Esophagus (tissue), 2 donors: ENCODE data around the gene SH3PXD2A. TPM values are rescaled to one million over a fixed set of nuclear protein-coding genes. Genes with fewer than 3 reads are reported as not detected.

Experiments
- H3K27ac ChIP-seq, 2 donors: one replicate each; pipeline ENCODE4 v1.5.1; 2013; ENCODE audit warnings: low read depth in 2 of 2, mild to moderate bottlenecking in 2 of 2, inconsistent platforms in 1 of 2, low read length in 1 of 2, moderate library complexity in 1 of 2
- H3K27me3 ChIP-seq, 2 donors: one replicate each; pipeline ENCODE4 v1.6.1; 2013; ENCODE audit warnings: low read length in 2 of 2, control low read depth in 1 of 2, mild to moderate bottlenecking in 1 of 2; ENCODE audit not compliant: insufficient read depth in 2 of 2, control insufficient read depth in 1 of 2
- H3K36me3 ChIP-seq, 2 donors: one replicate each; pipeline ENCODE4 v1.6.1; 2013; ENCODE audit warnings: low read length in 1 of 2; ENCODE audit not compliant: control insufficient read depth in 2 of 2, insufficient read depth in 2 of 2
- H3K4me1 ChIP-seq, 2 donors: one replicate each; pipeline ENCODE4 v1.6.1; 2013; ENCODE audit warnings: low read length in 1 of 2; ENCODE audit not compliant: control insufficient read depth in 2 of 2, insufficient read depth in 2 of 2
- H3K4me3 ChIP-seq, 2 donors: one replicate each; pipeline ENCODE4 v1.5.1; 2013; ENCODE audit warnings: low read length in 2 of 2, mild to moderate bottlenecking in 2 of 2, low read depth in 1 of 2, moderate library complexity in 1 of 2
- H3K9me3 ChIP-seq, 2 donors: one replicate each; pipeline ENCODE4 v1.6.1; 2013; ENCODE audit warnings: mild to moderate bottlenecking in 2 of 2, low read depth in 1 of 2, low read length in 1 of 2, moderate library complexity in 1 of 2; ENCODE audit not compliant: control insufficient read depth in 2 of 2, insufficient read depth in 1 of 2
- WGBS, 2 donors: extraction: QIAGEN DNeasy Blood & Tissue Kit; methylation state at CpG; one replicate each; pipeline ENCODE4 v1.1.7; 2013; 5-methylcytosine and 5-hydroxymethylcytosine counted together
- polyA plus RNA-seq, 2 donors: library from polyadenylated mRNA; stranded (reverse); fragments of 200-250 nt; gene quantifications; one replicate each; pipeline ENCODE4 v1.2.3, GENCODE V29; 2013
- donor health status: healthy with polysubstance abuse.
- donor health status: Bipolar disorder and iron deficiency.

Gene SH3PXD2A
- polyA plus RNA-seq, 2 donors: 14.9 to 34.2 TPM

- no peak overlapping the region for H3K4me3 ChIP-seq
- H3K36me3 ChIP-seq: no peaks in the 10 kb centered on the region
- no peak overlapping the region for H3K27ac ChIP-seq
- H3K9me3 ChIP-seq: no peaks in the 10 kb centered on the region
- H3K4me1 ChIP-seq: peaks cover 2 to 3% of the 10 kb centered on the region in 2 donors
- H3K27me3 ChIP-seq: no peaks in the 10 kb centered on the region
- 94 to 97% methylated on average over 1 of the region's 1 CpG for WGBS, 2 donors
Observed at GRCh38 chr10:103550229-103550628, 305.1 kb downstream of the SH3PXD2A start.

- peaks cover 0 to 5% of the 10 kb centered on the region in 2 donors for H3K4me1 ChIP-seq
- H3K27ac ChIP-seq: no peak overlapping the region
- 62 to 81% methylated on average over 3 of the region's 3 CpGs for WGBS, 2 donors
- no peaks in the 10 kb centered on the region for H3K9me3 ChIP-seq
- no peaks in the 10 kb centered on the region for H3K36me3 ChIP-seq
- H3K27me3 ChIP-seq: no peaks in the 10 kb centered on the region
- H3K4me3 ChIP-seq: no peak overlapping the region
Observed at GRCh38 chr10:103549349-103549685, 306.1 kb downstream of the SH3PXD2A start.

- H3K4me1 ChIP-seq: peaks cover 0 to 5% of the 10 kb centered on the region in 2 donors
- H3K9me3 ChIP-seq: no peaks in the 10 kb centered on the region
- H3K4me3 ChIP-seq: no peak overlapping the region
- no peaks in the 10 kb centered on the region for H3K27me3 ChIP-seq
- H3K36me3 ChIP-seq: no peaks in the 10 kb centered on the region
- 64 to 76% methylated on average over 12 of the region's 12 CpGs for WGBS, 2 donors
- H3K27ac ChIP-seq: no peak overlapping the region
Observed at GRCh38 chr10:103548581-103549348, 306.6 kb downstream of the SH3PXD2A start.

DNA sequence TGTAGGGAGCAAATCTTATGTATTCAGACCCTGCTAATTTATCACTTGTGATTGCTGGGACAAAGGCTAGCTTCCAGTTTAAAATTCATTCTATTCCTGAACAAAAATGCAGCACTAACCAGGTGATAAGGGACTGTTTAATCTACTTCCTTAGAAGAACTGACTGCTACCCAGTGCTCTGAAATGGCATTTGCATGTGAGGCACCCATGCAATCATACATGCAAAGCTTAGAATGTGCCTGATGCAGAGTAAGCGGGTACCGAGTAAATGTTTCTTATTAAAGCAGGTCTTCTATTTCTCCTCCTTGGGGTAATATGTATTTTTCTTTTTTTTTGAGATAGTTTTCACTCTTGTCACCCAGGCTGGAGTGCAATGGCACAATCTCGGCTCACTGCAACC is 307.4 kb downstream of the SH3PXD2A start:
- Histone ChIP-seq H3K4me3 (no peak overlapping the region), H3K27me3 (no peaks in the 10 kb centered on the region), H3K36me3 (no peaks in the 10 kb centered on the region), H3K9me3 (no peaks in the 10 kb centered on the region), H3K4me1 (peaks cover 2 to 7% of the 10 kb centered on the region in 2 donors), H3K27ac (no peak overlapping the region)
- WGBS, 2 donors: 98% methylated on average over 3 of the region's 3 CpGs

DNA sequence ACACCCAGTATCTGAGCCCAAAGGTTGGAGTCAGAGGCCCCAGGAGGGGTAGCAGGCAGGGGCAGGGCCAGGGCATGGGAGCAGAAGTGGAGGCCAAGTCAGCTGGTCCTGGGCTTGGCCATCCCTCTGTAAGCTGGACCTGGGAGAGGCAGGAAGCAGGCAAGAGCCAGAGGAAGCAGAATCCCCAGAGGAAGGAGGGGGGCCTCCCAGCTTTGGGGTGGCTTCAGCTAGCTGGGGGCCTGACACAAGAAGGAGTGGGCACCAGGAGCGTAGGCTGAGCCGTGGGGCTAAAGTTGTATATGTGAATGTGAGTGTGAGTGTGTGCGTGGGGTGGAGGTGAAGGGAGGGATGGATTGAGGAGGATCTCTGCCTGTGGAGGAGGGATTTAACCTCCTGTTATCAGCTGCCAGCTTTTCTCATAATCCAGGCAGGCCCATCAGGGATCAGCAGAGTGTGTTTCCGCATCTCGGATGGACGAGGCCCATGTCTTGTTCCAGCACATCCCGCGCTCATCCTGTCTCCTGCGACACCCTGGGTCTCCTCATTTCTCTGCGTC is 307.9 kb downstream of the SH3PXD2A start:
- Histone ChIP-seq H3K4me3 (no peak overlapping the region), H3K27ac (no peak overlapping the region), H3K4me1 (peaks cover 4 to 12% of the 10 kb centered on the region in 2 donors), H3K27me3 (no peaks in the 10 kb centered on the region), H3K36me3 (no peaks in the 10 kb centered on the region), H3K9me3 (no peaks in the 10 kb centered on the region)
- 68 to 74% methylated on average over 10 of the region's 10 CpGs for WGBS, 2 donors

DNA sequence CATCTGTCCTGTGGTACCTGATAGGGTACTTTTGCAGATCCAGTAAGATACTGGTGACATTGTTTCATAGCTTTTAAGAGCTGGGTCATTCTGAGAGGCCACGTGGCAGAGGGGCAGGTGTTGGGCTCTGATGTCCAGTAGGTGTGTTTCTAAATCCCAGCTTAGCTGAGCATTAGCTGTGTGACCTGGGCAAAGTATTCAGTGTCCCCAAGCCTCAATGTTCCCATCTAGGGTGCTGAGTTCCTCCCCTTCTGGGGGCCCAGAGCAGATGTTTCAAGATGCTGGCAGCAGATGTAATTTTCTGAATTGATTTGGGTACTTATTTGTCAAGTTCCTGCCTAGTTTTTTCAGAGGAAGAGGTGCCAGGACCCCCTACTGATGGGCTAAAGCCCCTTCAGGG is 309.0 kb downstream of the SH3PXD2A start:
- Histone ChIP-seq H3K27ac (no peak overlapping the region), H3K36me3 (no peaks in the 10 kb centered on the region), H3K4me3 (no peak overlapping the region), H3K4me1 (peaks cover 4 to 12% of the 10 kb centered on the region in 2 donors), H3K9me3 (no peaks in the 10 kb centered on the region), H3K27me3 (no peaks in the 10 kb centered on the region)
- WGBS, 2 donors: 81 to 92% methylated on average over 1 of the region's 1 CpG

GRCh38 chr10:103545771-103546281 is 309.6 kb downstream of the SH3PXD2A start:
- no peaks in the 10 kb centered on the region for H3K9me3 ChIP-seq
- WGBS, 2 donors: 61 to 81% methylated on average over 4 of the region's 4 CpGs
- H3K27me3 ChIP-seq: no peaks in the 10 kb centered on the region
- H3K36me3 ChIP-seq: no peaks in the 10 kb centered on the region
- H3K4me3 ChIP-seq: no peak overlapping the region
- H3K27ac ChIP-seq: no peak overlapping the region
- peaks cover 4 to 12% of the 10 kb centered on the region in 2 donors for H3K4me1 ChIP-seq

DNA sequence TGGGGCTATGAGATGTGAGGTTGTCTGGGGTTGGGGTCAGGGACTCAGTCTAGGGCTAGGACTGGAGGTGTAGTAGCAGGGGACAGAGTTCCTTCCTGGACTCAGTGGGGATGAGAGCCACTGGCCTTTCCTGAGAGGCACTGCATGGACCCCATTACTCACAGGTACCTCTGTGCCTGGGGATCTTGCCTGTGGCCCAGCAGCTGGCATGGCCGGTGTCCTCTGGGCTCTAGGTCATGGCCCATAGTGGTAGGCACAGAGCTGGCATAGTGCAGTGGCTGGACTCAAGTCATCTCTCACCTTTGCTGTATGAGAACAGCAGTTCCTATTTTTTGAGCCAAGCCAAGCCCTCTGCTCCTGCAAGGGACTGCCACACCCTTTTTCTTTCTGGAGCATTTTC is 310.0 kb downstream of the SH3PXD2A start:
- WGBS, 2 donors: 71 to 89% methylated on average over 1 of the region's 1 CpG
- H3K4me1 ChIP-seq: peaks cover 4 to 12% of the 10 kb centered on the region in 2 donors
- H3K9me3 ChIP-seq: no peaks in the 10 kb centered on the region
- H3K36me3 ChIP-seq: no peaks in the 10 kb centered on the region
- no peak overlapping the region for H3K4me3 ChIP-seq
- H3K27ac ChIP-seq: no peak overlapping the region
- no peaks in the 10 kb centered on the region for H3K27me3 ChIP-seq

- 90 to 94% methylated on average over 8 of the region's 8 CpGs for WGBS, 2 donors
- no peak overlapping the region for H3K27ac ChIP-seq
- H3K27me3 ChIP-seq: no peaks in the 10 kb centered on the region
- H3K4me3 ChIP-seq: no peak overlapping the region
- peaks cover 4 to 12% of the 10 kb centered on the region in 2 donors for H3K4me1 ChIP-seq
- H3K36me3 ChIP-seq: no peaks in the 10 kb centered on the region
- no peaks in the 10 kb centered on the region for H3K9me3 ChIP-seq
Observed at GRCh38 chr10:103544657-103545310, 310.6 kb downstream of the SH3PXD2A start.
